ENCODE data around the gene CCDC158.
"Not testable (repeated sequence)": the region's sequence is repeated elsewhere in the genome, so short reads cannot be mapped to it uniquely, and the experiment has no call there.

CCDC158 gene

GRCh38 chr4:76429636-76430035, 8.7 kb upstream of the CCDC158 start:
- no peak for DNase-seq

GRCh38 chr4:76426272-76426671, 5.3 kb upstream of the CCDC158 start:
- DNase-seq = no peak

- not testable (repeated sequence) for DNase-seq
Measured at GRCh38 chr4:76423159-76423558, 2.2 kb upstream of the CCDC158 start.

GRCh38 chr4:76420188-76420761, 666 bp downstream of the CCDC158 start:
- DNase-seq = no peak

GRCh38 chr4:76410636-76411035, 10.3 kb downstream of the CCDC158 start:
- DNase-seq = no peak

- no peak for DNase-seq
Measured at GRCh38 chr4:76407440-76408119, 13.4 kb downstream of the CCDC158 start.

GRCh38 chr4:76406081-76406480, 14.9 kb downstream of the CCDC158 start:
- no peak for DNase-seq

- no peak for DNase-seq
Measured at GRCh38 chr4:76401654-76402053, 19.3 kb downstream of the CCDC158 start.

- DNase-seq = no peak
Measured at GRCh38 chr4:76388160-76388908, 32.6 kb downstream of the CCDC158 start.

GRCh38 chr4:76386566-76387305, 34.2 kb downstream of the CCDC158 start:
- DNase-seq = no peak

GRCh38 chr4:76385974-76386373, 35.0 kb downstream of the CCDC158 start:
- no peak for DNase-seq

GRCh38 chr4:76384052-76384451, 36.9 kb downstream of the CCDC158 start:
- no peak for DNase-seq

GRCh38 chr4:76383001-76383400, 37.9 kb downstream of the CCDC158 start:
- no peak for DNase-seq

GRCh38 chr4:76381986-76382385, 39.0 kb downstream of the CCDC158 start:
- no peak for DNase-seq

- DNase-seq = no peak
Measured at GRCh38 chr4:76380561-76380960, 40.4 kb downstream of the CCDC158 start.

- no peak for DNase-seq
Measured at GRCh38 chr4:76377911-76378310, 43.0 kb downstream of the CCDC158 start.

- no peak for DNase-seq
Measured at GRCh38 chr4:76377481-76377901, 43.5 kb downstream of the CCDC158 start.

- DNase-seq = no peak
Measured at GRCh38 chr4:76376534-76376933, 44.4 kb downstream of the CCDC158 start.

GRCh38 chr4:76375703-76376102, 45.2 kb downstream of the CCDC158 start:
- DNase-seq = no peak

- no peak for DNase-seq
Measured at GRCh38 chr4:76374798-76375197, 46.1 kb downstream of the CCDC158 start.

- DNase-seq = no peak
Measured at GRCh38 chr4:76373919-76374552, 46.9 kb downstream of the CCDC158 start.

- no peak for DNase-seq
Measured at GRCh38 chr4:76366737-76367136, 54.2 kb downstream of the CCDC158 start.

GRCh38 chr4:76365636-76366035, 55.3 kb downstream of the CCDC158 start:
- DNase-seq = no peak

All from midbrain (tissue), 1 donor.